ENCODE results near the gene GAPVD1.
A peak's percentile ranks its signal among the peaks of the same experiment; 100 is the strongest.

- TF ChIP-seq EZH2 (IDR thresholded peaks at IDR 0.05; ENCODE audit: borderline replicate concordance, low read length), result no peak
- TF ChIP-seq, protein P1, sequence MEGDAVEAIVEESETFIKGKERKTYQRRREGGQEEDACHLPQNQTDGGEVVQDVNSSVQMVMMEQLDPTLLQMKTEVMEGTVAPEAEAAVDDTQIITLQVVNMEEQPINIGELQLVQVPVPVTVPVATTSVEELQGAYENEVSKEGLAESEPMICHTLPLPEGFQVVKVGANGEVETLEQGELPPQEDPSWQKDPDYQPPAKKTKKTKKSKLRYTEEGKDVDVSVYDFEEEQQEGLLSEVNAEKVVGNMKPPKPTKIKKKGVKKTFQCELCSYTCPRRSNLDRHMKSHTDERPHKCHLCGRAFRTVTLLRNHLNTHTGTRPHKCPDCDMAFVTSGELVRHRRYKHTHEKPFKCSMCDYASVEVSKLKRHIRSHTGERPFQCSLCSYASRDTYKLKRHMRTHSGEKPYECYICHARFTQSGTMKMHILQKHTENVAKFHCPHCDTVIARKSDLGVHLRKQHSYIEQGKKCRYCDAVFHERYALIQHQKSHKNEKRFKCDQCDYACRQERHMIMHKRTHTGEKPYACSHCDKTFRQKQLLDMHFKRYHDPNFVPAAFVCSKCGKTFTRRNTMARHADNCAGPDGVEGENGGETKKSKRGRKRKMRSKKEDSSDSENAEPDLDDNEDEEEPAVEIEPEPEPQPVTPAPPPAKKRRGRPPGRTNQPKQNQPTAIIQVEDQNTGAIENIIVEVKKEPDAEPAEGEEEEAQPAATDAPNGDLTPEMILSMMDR (conservative IDR thresholded peaks at IDR 0.05 in 1 of 2, IDR thresholded peaks at IDR 0.05 in 1 of 2; ENCODE audit: extremely low read depth in 1 of 2, insufficient read depth in 1 of 2, low read depth in 1 of 2, low read length in 2 of 2), result peak in 1 of 2 donors; percentile 20
Observed at GRCh38 chr9:125241000-125241862, 20.4 kb upstream of the GAPVD1 start, which contains the start of gene HSPA5.

All from mammary epithelial cell (primary cell).